Fibroblast of villous mesenchyme (primary cell): ENCODE measurements around the gene C1R. TPM values are rescaled to one million over a fixed set of nuclear protein-coding genes. Genes with fewer than 3 reads are reported as not detected.

Experiments
- DNase-seq: peaks from one replicate; pipeline ENCODE4 v3.0.0-alpha.2; 2010; ENCODE audit warnings: low read depth
- H3K4me3 ChIP-seq: 2 replicates; pipeline ENCODE4 v1.5.1; 2011; ENCODE audit warnings: low read depth, mild to moderate bottlenecking, low read length
- CTCF ChIP-seq: IDR thresholded peaks from 2 replicates; pipeline ENCODE4 v1.5.1; 2012; ENCODE audit warnings: low read depth, mild to moderate bottlenecking, low read length; ENCODE audit not compliant: insufficient read depth
- total RNA-seq: library from RNA; depleted of rRNA; stranded (reverse); fragments of >200 nt; gene quantifications from 2 replicates; pipeline ENCODE4 v1.2.3, GENCODE V29; 2012

C1R gene
- total RNA-seq, 1 donor, result 84.2 TPM

GRCh38 chr12:7118881-7119280 is 26.6 kb upstream of the C1R start:
- no peak for TF ChIP-seq CTCF
- DNase-seq, result no peak
- no peak overlapping the region for H3K4me3 ChIP-seq

DNA sequence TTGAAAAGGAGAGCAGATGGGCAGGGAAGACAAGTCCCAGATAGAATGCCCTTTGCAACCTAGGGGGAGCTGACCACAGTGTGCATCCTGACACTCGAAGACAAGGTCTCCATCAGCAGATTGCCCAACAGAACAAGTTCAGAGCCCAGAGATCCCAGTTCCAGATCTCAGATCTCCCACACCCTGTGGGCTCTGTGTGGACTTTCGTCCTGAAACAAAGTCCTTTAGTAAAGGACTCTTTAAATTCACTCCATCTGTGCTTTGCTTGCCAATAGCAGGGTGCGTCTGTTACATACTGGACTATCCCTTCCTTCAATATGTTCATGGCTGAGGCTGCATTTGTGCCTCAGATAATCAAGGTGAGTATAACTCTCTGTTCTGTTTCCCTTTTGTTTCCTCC is 25.4 kb upstream of the C1R start:
- TF ChIP-seq CTCF, result no peak

DNA sequence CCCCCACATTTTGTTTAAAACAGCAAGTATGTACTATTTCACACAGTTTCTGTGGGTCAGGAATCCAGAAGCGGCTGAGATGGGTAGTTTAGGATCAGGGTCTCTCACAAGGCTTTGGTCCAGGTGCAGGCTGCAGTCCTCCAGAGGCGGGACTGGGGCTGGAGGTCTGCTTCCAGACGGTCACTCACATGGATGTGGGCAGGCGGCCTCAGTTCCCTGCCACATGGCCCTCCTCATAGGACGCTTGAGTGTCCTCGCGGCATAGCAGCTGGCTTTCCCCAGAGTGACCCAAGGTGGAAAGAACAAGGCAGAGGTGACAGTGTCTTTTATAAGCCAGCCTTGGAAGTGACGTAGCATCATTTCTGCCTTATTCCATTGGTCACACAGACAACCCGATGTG is 24.7 kb upstream of the C1R start:
- H3K4me3 ChIP-seq, result no peak overlapping the region
- DNase-seq, result no peak
- no peak for TF ChIP-seq CTCF

More for the DNA sequence above, 25.4 kb upstream of the C1R start:
- H3K4me3 ChIP-seq, result no peak overlapping the region
- no peak for DNase-seq

- TF ChIP-seq CTCF, result no peak
- no peak for DNase-seq
- no peak overlapping the region for H3K4me3 ChIP-seq
Observed at GRCh38 chr12:7116196-7116595, 24.0 kb upstream of the C1R start.

DNA sequence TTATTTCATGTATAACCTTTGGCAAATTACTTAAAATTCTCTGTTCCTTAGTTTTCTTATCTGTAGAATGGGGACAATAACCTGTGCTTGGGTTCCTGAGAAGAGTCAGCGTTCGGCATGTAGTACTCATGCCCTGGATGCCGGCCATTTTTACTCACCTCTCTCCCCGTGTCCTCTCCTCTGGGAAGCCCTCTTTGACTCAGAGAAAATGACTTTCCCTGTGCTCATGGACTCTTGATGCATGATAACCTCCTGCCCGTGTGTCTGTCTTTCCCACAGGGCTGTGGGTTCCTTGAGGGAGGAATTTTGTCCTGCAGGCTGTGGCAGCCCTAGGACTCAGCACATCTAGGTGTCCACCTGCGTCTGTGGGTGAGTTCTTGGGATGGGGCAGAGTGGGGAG is 22.6 kb upstream of the C1R start:
- TF ChIP-seq CTCF, result no peak
- no peak for DNase-seq
- no peak overlapping the region for H3K4me3 ChIP-seq

DNA sequence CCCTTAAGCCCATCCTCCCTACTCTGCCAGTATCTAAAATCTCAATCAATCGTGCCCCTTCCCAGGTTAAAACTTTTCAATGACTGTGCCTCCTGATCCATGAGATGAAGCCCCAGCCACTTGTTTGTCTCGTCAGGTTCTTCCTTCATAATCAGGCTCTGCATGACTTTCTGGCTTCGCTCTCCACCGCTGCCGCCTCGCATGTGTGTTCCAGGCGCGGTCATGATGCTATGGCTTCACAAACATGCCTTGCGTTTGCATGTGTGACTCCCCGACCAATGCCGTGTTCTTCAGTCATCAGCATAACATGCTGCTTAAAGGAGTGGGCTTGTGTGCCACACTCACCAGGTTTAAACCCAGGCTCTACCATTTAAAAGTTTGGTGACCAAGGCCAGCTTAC is 21.8 kb upstream of the C1R start:
- TF ChIP-seq CTCF, result no peak
- DNase-seq, result no peak
- no peak overlapping the region for H3K4me3 ChIP-seq

- no peak overlapping the region for H3K4me3 ChIP-seq
- peak; percentile 81 for TF ChIP-seq CTCF
- DNase-seq, result peak; percentile 53
Observed at GRCh38 chr12:7113389-7113871, 21.2 kb upstream of the C1R start.
